HT1080 (cell line): ENCODE measurements around the gene TMEM131L. TPM values are rescaled to one million over a fixed set of nuclear protein-coding genes. Genes with fewer than 3 reads are reported as not detected.
"Not testable (repeated sequence)": the region's sequence is repeated elsewhere in the genome, so short reads cannot be mapped to it uniquely, and the experiment has no call there.

Source experiments
- DNase-seq: peaks from one replicate; pipeline ENCODE4 v3.0.0-alpha.2; 2015; ENCODE audit warnings: low read depth
- total RNA-seq: library from RNA; depleted of rRNA; stranded (reverse); fragments of >200 nt; shearing (Covaris generic); gene quantifications from 2 replicates; pipeline ENCODE4 v1.2.3, GENCODE V29; 2014

The TMEM131L gene
- total RNA-seq, 1 experiment from 2014 or later: 10.0 TPM

DNA sequence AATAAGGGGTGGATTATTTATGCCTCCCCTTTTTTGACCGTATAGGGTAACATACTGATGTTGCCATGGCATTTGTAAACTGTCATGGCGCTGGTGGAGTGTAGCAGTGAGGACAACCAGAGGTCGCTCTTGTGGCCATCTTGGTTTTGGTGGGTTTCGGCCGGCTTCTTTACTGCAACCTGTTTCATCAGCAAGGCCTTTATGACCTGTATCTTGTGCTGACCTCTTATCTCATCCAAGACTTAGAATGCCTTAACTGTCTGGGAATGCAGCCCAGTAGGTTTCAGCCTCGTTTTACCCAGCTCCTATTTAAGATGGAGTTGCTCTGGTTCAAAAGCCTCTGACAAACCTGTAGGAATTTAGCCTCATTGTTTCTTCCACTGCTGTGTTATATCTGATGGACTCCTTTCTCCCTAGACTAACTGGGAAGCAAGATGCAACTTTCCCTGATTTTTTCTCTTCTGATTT lies 71.4 kb downstream of the TMEM131L start:
- DNase-seq: no peak

GRCh38 chr4:153538487-153539357 lies 72.6 kb downstream of the TMEM131L start:
- no peak for DNase-seq

- no peak for DNase-seq
Measured at GRCh38 chr4:153539422-153539821, 73.3 kb downstream of the TMEM131L start.

DNA sequence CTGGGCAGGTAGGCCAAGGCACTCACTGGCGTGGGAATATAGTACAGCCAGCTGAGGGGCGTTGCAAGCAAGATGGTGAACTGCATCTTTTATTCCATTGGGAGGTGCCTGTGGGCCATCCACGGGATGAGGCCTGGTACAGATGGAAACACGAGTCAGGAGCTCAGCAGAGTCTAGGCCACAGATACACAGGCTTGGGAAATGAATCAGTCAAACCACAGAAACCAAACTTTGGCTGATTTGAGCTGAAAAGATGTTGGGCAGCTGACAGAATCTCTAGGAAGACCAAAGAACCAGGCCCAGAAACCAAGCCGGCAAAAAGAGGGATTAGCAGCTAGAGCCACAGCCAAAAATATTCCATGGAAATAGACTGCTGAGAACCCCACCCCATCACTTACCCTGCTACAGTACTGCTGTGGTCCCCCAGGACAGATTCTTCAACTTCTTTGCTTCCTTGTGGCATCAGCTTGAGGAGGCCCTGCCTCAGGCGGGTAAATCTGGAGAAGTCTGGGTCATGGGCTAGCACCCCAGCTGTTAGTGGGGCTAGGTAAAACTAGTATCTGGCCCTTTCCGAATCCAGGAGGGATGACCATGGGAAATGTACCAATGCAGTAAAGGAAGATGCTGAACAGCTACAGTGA lies 75.4 kb downstream of the TMEM131L start:
- DNase-seq: peak; percentile 97

DNA sequence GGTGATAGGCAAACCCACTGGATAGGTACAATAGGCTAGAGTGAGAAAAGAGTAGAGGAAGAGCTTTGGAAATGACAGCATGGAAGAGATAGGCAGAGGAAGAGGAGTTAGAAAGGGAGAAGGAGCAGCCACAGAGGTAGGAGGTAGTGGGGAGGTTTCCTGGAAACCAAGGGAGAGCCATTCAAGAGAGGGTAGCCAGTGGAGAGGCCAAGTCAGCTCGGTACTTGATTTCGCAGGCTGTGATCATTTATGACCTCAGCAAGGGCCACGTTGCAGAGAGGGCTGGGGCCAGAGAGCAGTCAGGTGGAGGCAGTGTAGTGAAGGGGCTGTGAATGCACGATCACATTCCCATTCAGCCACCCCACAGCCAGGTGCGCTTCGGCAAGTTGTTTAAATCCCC lies 76.0 kb downstream of the TMEM131L start:
- DNase-seq: no peak

DNA sequence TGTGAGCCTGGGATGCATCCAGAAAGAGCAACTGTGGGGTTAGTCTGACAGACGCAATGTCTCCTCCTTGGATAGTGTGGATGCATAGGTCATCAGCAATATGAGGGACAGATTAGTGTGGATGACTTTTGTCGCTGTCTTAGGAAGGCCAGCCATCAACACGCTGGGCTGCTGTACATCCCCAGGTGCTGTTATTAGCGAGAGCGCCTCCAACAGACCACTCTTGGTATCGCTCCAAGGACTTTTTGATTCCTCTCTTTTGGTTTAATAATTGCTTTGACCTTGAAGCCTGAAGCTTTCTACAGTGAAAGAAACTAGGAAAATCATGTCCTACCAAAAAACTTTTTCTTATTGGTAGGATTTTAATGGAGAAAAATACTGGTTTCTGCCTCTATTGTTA lies 76.7 kb downstream of the TMEM131L start:
- no peak for DNase-seq

- DNase-seq: no peak
Measured at GRCh38 chr4:153543351-153543750, 77.2 kb downstream of the TMEM131L start.

GRCh38 chr4:153545822-153546221 lies 79.7 kb downstream of the TMEM131L start:
- DNase-seq: no peak

DNA sequence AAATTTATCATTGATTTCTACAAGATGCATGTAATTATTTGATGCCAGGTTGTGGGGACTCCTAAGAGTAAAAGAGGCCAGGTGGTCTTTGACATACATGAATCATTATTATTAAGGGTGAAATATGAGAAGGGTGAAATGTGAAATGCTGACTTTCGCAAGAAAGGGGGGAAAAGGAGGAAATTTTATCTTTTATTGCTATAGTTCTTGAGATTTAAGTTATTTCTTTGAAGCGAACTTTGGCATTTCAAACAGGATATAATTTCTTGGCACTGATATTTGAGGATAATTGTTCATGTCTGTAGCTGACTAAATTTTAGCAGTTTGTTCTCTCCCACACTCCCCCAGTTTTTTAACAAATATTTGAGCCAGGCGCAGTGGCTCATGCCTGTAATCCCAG lies 80.1 kb downstream of the TMEM131L start:
- no peak for DNase-seq

- no peak for DNase-seq
Measured at GRCh38 chr4:153547520-153547919, 81.4 kb downstream of the TMEM131L start.

GRCh38 chr4:153548907-153549306 lies 82.7 kb downstream of the TMEM131L start:
- DNase-seq: not testable (repeated sequence)

DNA sequence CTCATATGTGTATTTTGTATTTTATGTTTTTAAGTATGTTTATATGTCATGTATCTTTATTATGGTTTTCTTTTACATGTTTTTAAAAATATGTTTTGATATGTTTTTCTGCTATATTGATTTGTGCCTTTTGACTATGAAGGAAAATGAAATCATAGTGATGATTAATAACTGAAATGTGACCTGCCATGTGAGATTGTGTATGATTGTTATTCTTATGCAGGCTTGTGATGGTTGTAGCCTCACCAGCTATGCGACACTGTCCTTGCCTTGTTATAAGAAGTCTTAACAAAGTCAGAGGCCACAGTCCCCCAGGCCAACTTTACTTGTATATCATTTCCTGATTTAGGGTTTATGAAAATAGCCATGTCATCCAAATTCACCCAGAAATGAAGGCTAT lies 83.2 kb downstream of the TMEM131L start:
- DNase-seq: no peak

- DNase-seq: no peak
Measured at GRCh38 chr4:153553155-153553818, 87.1 kb downstream of the TMEM131L start.

DNA sequence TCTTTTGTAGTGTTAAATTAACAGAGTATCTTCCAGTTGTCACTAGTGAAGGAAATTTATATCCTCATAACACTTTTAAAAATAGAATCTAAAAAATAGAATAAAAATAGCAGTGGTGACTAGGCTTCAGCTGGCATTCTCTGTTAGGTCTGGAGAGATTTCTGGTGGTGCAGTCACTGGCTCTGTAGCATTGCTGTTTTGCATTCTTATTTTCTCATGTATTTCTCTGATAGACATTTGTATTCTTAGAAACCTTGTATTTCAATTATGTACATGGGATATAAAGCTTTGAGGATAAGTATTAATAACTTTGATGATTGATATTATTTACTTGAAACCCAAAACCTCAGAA lies 87.6 kb downstream of the TMEM131L start:
- DNase-seq: no peak

DNA sequence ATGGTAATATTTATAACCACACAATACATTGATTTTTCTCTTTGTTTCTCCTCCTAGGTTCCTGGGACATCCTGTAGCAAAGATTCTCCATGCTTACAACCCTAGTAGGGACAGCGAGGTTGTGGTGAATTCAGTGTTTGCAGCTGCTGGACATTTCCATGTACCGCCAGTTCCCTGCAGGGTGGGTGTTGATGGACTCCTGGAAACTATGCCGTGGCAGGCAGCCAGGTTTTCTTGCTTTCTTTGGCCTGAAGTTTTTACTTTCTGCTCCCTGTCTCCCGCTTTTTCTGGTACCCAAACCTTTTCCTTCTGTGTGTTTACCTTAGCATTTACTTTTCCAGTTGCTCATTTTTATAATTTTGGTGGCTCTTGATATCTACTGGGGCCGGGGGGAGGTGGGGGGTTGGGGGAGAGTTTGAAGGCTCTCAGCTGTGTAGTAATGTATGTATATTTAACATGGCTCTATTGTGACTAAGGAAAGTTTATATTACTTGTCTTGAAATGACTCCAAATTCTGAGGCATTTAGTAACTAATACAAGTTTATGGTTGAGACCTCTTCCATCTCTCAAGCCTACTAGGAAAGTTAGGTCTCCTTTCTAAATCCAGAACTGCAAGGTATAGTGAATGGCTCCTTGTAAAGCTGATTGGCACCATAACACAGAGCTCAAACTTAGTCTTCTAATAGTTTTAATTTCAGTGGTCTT lies 89.7 kb downstream of the TMEM131L start:
- no peak for DNase-seq

DNA sequence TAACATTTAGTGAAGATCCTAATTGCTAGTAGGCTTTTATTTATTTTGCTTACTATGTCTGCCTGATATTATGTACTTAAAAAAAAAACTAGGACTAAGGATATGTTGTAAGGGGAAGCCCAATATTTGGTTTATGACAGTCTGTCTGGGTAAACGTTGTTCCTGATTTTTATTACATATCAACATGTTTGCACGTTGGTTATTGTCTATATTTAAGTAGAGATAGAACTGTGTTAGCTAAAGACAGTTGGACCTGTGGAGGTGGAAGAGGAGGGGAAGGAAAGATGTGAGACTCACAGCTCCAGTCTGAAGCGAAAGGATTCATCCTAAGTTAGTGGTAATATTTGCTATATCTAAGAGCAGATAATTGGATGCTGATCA lies 90.3 kb downstream of the TMEM131L start:
- DNase-seq: no peak

DNA sequence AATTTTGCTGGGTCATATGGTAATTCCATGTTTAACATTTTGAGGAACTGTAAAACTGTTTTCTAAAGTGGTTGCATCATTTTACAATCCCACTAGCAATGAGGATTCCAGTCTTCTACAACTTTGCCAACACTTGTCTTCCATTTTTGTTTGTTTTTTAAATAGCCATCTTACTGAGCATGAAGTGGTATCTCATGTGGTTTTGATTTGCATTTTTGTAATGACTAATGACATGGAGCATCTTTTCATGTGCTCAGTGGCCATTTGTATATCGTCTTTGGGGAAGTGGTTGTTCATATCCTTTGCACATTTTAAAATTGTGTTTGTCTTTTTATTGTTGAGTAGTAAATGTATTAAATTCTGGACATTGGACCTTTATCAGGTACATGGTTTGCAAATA lies 94.7 kb downstream of the TMEM131L start:
- no peak for DNase-seq

- no peak for DNase-seq
Measured at GRCh38 chr4:153564630-153565525, 98.7 kb downstream of the TMEM131L start.

GRCh38 chr4:153566631-153567150 lies 100.5 kb downstream of the TMEM131L start:
- DNase-seq: no peak

- DNase-seq: not testable (repeated sequence)
Measured at GRCh38 chr4:153567660-153568059, 101.5 kb downstream of the TMEM131L start.
